ENCODE results near the gene SIM1.

The SIM1 gene

DNA sequence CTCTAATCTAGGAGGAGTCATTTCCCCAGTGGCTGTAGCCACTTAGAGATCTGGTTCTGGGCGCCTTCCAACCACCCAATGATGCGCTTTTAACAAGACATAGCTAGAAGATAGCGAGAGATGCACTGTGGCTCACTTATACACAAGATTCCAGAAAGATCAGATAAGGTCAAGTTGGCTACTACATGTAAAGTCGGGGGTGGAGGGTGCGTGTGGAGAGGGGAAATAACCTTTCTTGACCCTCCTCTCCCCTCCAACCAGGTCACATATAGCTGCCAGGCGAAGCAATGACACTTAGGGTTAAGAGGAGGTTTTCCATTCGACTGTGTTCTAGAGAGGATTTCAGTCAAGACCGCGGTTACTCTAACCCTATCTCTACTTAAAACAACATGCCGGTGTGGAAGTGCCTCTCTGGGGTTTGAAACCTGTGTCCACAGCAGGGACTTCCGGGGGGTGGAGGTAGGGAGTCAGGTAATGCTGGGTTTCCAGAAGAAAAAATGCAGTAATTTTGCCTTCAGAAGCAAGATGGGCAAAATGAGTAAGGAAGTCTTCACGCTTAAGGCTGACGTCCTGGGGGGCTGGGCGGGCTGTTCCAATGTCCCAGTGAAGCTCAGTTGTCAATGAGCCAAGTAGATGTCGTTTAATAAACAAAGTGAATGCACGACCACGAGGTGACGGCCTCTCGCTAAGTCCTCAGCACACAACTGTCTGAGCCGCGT lies 1.8 kb upstream of the SIM1 start:
- Histone ChIP-seq H3K27me3 (ENCODE audit: insufficient read depth, poor library complexity, severe bottlenecking) (peaks cover 84% of the 10 kb centered on the region), H3K27ac (replicated peaks) (no peak overlapping the region), H3K4me3 (replicated peaks; ENCODE audit: insufficient read depth, low read length) (no peak overlapping the region)
- no peak for TF ChIP-seq GABPA (IDR thresholded peaks at IDR 0.05; ENCODE audit: low read depth)
- no peak for TF ChIP-seq REST (IDR thresholded peaks at IDR 0.05; ENCODE audit: insufficient replicate concordance, low read depth)
- no peak for TF ChIP-seq POLR2AphosphoS5 (IDR thresholded peaks at IDR 0.05; ENCODE audit: low read depth)
- TF ChIP-seq, protein P1, sequence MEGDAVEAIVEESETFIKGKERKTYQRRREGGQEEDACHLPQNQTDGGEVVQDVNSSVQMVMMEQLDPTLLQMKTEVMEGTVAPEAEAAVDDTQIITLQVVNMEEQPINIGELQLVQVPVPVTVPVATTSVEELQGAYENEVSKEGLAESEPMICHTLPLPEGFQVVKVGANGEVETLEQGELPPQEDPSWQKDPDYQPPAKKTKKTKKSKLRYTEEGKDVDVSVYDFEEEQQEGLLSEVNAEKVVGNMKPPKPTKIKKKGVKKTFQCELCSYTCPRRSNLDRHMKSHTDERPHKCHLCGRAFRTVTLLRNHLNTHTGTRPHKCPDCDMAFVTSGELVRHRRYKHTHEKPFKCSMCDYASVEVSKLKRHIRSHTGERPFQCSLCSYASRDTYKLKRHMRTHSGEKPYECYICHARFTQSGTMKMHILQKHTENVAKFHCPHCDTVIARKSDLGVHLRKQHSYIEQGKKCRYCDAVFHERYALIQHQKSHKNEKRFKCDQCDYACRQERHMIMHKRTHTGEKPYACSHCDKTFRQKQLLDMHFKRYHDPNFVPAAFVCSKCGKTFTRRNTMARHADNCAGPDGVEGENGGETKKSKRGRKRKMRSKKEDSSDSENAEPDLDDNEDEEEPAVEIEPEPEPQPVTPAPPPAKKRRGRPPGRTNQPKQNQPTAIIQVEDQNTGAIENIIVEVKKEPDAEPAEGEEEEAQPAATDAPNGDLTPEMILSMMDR (IDR thresholded peaks at IDR 0.05; ENCODE audit: insufficient read depth, low read length), result no peak
- no peak for TF ChIP-seq SPI1 (IDR thresholded peaks at IDR 0.05; ENCODE audit: borderline replicate concordance, low read depth)
- DNase-seq (ENCODE audit: low read depth in 1 of 2, low spot score in 1 of 2), result no peak

DNA sequence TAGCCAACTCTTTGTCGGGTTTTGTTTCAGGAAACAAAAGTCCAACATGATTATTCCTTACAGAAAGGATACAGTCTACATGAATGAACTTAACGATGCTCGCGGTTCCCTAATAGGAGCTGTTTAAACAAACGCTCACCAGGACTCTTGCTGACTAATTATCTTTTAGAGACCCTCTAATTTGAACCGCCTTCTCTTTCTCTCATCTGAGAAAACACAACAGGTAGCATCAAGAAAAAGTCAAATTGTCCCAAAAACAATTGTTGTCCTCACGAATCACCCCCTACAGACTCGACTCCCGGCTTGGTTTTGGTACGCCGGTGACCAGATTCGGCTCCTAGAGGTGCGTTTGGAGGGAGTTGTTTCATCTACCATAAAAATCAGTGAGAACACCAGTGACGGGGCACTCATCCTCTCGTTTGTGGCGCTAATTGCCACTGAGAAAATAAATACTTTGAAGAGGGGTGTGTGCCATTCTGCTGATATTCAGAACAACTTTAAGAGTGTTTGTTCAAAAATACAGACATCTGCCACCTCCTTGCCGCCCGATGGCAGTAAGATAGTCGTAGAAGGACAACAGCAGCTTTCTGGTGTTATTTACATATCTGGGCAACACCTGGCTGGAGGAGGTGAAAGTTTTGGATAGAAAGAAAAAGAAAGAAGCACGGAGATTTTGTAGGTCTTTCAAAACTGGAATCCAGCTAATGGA lies 1.1 kb upstream of the SIM1 start:
- TF ChIP-seq, protein P1 (IDR thresholded peaks at IDR 0.05; ENCODE audit: insufficient read depth, low read length), result no peak
- TF ChIP-seq GABPA (IDR thresholded peaks at IDR 0.05; ENCODE audit: low read depth) (no peak), POLR2AphosphoS5 (IDR thresholded peaks at IDR 0.05; ENCODE audit: low read depth) (no peak), REST (IDR thresholded peaks at IDR 0.05; ENCODE audit: insufficient replicate concordance, low read depth) (no peak), SPI1 (IDR thresholded peaks at IDR 0.05; ENCODE audit: borderline replicate concordance, low read depth) (no peak)
- peaks cover 86% of the 10 kb centered on the region for H3K27me3 ChIP-seq (ENCODE audit: insufficient read depth, poor library complexity, severe bottlenecking)
- H3K4me3 ChIP-seq (replicated peaks; ENCODE audit: insufficient read depth, low read length), result no peak overlapping the region
- no peak overlapping the region for H3K27ac ChIP-seq (replicated peaks)
- no peak for DNase-seq (ENCODE audit: low read depth in 1 of 2, low spot score in 1 of 2)

DNA sequence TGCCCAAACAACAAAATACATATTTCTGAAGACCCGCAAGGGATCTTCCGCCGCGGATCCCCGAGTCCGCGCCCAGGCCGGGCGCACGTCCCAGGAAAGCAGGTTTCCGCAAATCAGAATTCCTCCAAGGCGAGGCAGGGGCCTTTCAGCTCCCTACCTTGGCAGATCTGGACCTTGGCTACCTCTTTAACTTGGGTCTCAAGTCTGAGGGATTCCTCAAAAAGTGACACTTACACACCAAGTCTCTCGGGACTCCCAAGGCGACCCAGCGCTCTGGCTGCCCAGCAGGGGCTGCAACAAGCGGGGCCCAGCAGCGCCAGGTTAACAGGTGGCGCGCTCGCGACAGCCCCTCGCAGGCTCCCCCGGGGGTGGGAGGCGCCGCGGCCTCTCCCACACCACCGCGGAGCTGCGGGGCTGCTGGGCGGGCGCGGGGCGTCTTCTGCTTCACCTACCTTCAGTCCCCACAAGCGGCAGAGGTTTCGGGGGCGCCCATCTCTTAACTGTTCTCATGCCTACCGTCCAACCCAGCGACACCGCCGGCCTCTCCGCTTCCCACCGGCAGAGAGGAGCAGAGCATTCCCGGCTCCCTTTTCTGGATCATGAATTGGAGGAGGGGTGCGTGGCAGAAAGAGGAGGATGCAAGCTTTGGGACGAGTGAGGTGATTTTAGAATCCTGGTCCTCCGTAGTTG lies 414 bp downstream of the SIM1 start:
- Histone ChIP-seq H3K4me3 (replicated peaks; ENCODE audit: insufficient read depth, low read length) (no peak overlapping the region), H3K27me3 (ENCODE audit: insufficient read depth, poor library complexity, severe bottlenecking) (peaks cover 86% of the 10 kb centered on the region), H3K27ac (replicated peaks) (no peak overlapping the region)
- no peak for DNase-seq (ENCODE audit: low read depth in 1 of 2, low spot score in 1 of 2)
- TF ChIP-seq REST (IDR thresholded peaks at IDR 0.05; ENCODE audit: insufficient replicate concordance, low read depth) (no peak), POLR2AphosphoS5 (IDR thresholded peaks at IDR 0.05; ENCODE audit: low read depth) (no peak), GABPA (IDR thresholded peaks at IDR 0.05; ENCODE audit: low read depth) (no peak)
- TF ChIP-seq, protein P1 (IDR thresholded peaks at IDR 0.05; ENCODE audit: insufficient read depth, low read length), result no peak

Data from HL-60 (cell line).